ENCODE data around the gene MACROD2. TPM values are rescaled to one million over a fixed set of nuclear protein-coding genes. Genes with fewer than 3 reads are reported as not detected.
"Not testable (repeated sequence)": the region's sequence is repeated elsewhere in the genome, so short reads cannot be mapped to it uniquely, and the experiment has no call there.

The MACROD2 gene
- total RNA-seq, 2 donors from 2014 or later = 8.0 to 19.4 TPM

DNA sequence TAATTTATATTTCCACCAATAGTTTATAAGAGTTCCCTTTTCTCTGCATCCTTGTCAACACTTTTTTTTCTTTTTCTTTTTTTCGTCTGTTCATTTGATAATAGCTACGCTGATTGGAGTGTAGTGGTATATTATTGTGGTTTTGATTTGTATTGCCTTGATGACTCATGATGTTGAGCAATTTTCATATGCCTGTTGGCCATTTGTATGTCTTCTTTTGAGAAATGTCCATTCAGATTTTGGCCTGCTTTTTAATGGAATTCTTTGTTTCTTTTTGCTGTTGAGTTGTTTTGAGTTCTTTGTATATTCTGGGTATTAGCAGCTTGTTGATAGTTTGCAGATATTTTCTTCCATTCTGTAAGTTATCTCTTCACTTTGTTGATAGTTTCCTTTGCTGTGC lies 1804.6 kb downstream of the MACROD2 start:
- intact Hi-C loops (cut with DNase I) = no loop called here
- WGBS = 94% methylated on average over 2 of the region's 2 CpGs

GRCh38 chr20:15802020-15802419 lies 1806.7 kb downstream of the MACROD2 start:
- no peak for DNase-seq (ENCODE audit: low spot score)
- intact Hi-C loops (cut with DNase I) = no loop called here

More for the DNA sequence above, 1804.6 kb downstream of the MACROD2 start:
- TF ChIP-seq POLR2A (IDR thresholded peaks at IDR 0.05) = no peak
- DNase-seq (ENCODE audit: low spot score) = no peak
- H3K36me3 ChIP-seq = no peaks in the 10 kb centered on the region
- no peaks in the 10 kb centered on the region for H3K9me3 ChIP-seq
- H3K27me3 ChIP-seq (replicated peaks; ENCODE audit: insufficient read depth) = no peaks in the 10 kb centered on the region
- H3K4me1 ChIP-seq (replicated peaks) = no peaks in the 10 kb centered on the region
- no peak overlapping the region for H3K4me3 ChIP-seq
- no peak overlapping the region for H3K27ac ChIP-seq

DNA sequence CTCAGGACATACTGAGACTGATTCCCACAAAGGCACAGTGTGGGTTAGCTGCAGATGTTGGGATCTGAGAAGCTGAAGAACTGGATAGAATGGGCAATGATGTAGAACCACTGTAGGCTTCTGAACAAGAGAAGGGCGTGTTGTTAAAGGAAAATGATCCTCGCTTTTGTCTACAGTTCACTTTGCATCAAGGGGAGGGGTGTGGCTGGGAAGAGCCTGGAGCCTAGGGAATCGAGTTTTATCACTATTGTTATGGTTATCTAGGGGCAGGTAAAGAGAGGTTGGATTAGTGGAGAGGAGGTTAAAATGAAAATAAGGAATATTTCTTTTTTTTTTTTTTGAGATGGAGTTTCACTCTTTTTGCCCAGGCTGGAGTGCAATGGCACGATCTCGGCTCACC lies 1809.8 kb downstream of the MACROD2 start:
- no peaks in the 10 kb centered on the region for H3K27me3 ChIP-seq (replicated peaks; ENCODE audit: insufficient read depth)
- no peaks in the 10 kb centered on the region for H3K9me3 ChIP-seq
- H3K36me3 ChIP-seq = no peaks in the 10 kb centered on the region
- WGBS = 92% methylated on average over 5 of the region's 5 CpGs
- TF ChIP-seq POLR2A (IDR thresholded peaks at IDR 0.05) (no peak), POLR2AphosphoS5 (IDR thresholded peaks at IDR 0.05) (no peak), CTCF (IDR thresholded peaks at IDR 0.05) (no peak)
- no peak overlapping the region for H3K4me3 ChIP-seq
- intact Hi-C loops (cut with DNase I) = no loop called here
- DNase-seq (ENCODE audit: low spot score) = no peak
- H3K27ac ChIP-seq = no peak overlapping the region
- H3K4me1 ChIP-seq (replicated peaks) = no peaks in the 10 kb centered on the region

More at GRCh38 chr20:15802020-15802419, 1806.7 kb downstream of the MACROD2 start:
- Histone ChIP-seq H3K4me3 (no peak overlapping the region), H3K27me3 (replicated peaks; ENCODE audit: insufficient read depth) (no peaks in the 10 kb centered on the region), H3K36me3 (no peaks in the 10 kb centered on the region), H3K9me3 (no peaks in the 10 kb centered on the region), H3K4me1 (replicated peaks) (no peaks in the 10 kb centered on the region), H3K27ac (no peak overlapping the region)
- TF ChIP-seq POLR2A (IDR thresholded peaks at IDR 0.05) (no peak), POLR2AphosphoS5 (IDR thresholded peaks at IDR 0.05) (no peak), CTCF (IDR thresholded peaks at IDR 0.05) (no peak)
- 96% methylated on average over 1 of the region's 1 CpG for WGBS

GRCh38 chr20:15806105-15806504 lies 1810.8 kb downstream of the MACROD2 start:
- no peaks in the 10 kb centered on the region for H3K27me3 ChIP-seq (replicated peaks; ENCODE audit: insufficient read depth)
- H3K4me1 ChIP-seq (replicated peaks) = no peaks in the 10 kb centered on the region
- 57% methylated on average over 3 of the region's 3 CpGs for WGBS
- no peak for TF ChIP-seq POLR2A (IDR thresholded peaks at IDR 0.05)
- no peak for TF ChIP-seq CTCF (IDR thresholded peaks at IDR 0.05)
- no peak for TF ChIP-seq POLR2AphosphoS5 (IDR thresholded peaks at IDR 0.05)
- H3K27ac ChIP-seq = no peak overlapping the region
- intact Hi-C loops (cut with DNase I) = no loop called here
- H3K36me3 ChIP-seq = no peaks in the 10 kb centered on the region
- no peak for DNase-seq (ENCODE audit: low spot score)
- H3K4me3 ChIP-seq = no peak overlapping the region
- H3K9me3 ChIP-seq = no peaks in the 10 kb centered on the region

GRCh38 chr20:15807271-15807670 lies 1812.0 kb downstream of the MACROD2 start:
- WGBS = 93% methylated on average over 5 of the region's 5 CpGs
- intact Hi-C loops (cut with DNase I) = no loop called here
- no peak for DNase-seq (ENCODE audit: low spot score)

GRCh38 chr20:15807771-15808170 lies 1812.5 kb downstream of the MACROD2 start:
- DNase-seq (ENCODE audit: low spot score); H3K27ac ChIP-seq; H3K36me3 ChIP-seq; H3K4me3 ChIP-seq; H3K27me3 ChIP-seq (replicated peaks; ENCODE audit: insufficient read depth); H3K9me3 ChIP-seq; intact Hi-C loops (cut with DNase I); H3K4me1 ChIP-seq (replicated peaks): not testable (repeated sequence)
- 94% methylated on average over 8 of the region's 8 CpGs for WGBS

More at GRCh38 chr20:15807271-15807670, 1812.0 kb downstream of the MACROD2 start:
- H3K27me3 ChIP-seq (replicated peaks; ENCODE audit: insufficient read depth) = no peaks in the 10 kb centered on the region
- no peaks in the 10 kb centered on the region for H3K9me3 ChIP-seq
- H3K4me1 ChIP-seq (replicated peaks) = no peaks in the 10 kb centered on the region
- no peak overlapping the region for H3K27ac ChIP-seq
- no peaks in the 10 kb centered on the region for H3K36me3 ChIP-seq
- no peak overlapping the region for H3K4me3 ChIP-seq
- TF ChIP-seq POLR2A (IDR thresholded peaks at IDR 0.05) = no peak
- no peak for TF ChIP-seq CTCF (IDR thresholded peaks at IDR 0.05)
- TF ChIP-seq POLR2AphosphoS5 (IDR thresholded peaks at IDR 0.05) = no peak
